ENCODE results near the gene CD81.

- TF ChIP-seq POLR2AphosphoS5 (IDR thresholded peaks at IDR 0.05): peak; percentile 84 to 100 (median 90)
- peak; percentile 94 to 99 for TF ChIP-seq CTCF (IDR thresholded peaks at IDR 0.05)
These were observed 23.1 kb downstream of the CD81 start, which contains the start of gene TSSC4 for GRCh38 chr11:2400069-2400761.

Data from suprapubic skin (tissue), 3 donors.